Activated naive CD4-positive, alpha-beta T cell treated with anti-CD3 and anti-CD28 coated beads, Interleukin-2, amount 50 U/mL, for 72 hours (primary cell): ENCODE measurements around the gene IL17RD. TPM values are rescaled to one million over a fixed set of nuclear protein-coding genes. Genes with fewer than 3 reads are reported as not detected.

Source experiments
- ATAC-seq, 2 donors: fragments of 150-1000 bp; cut with Tn5 transposase; 2 replicates each; pipeline ENCODE4 v1.10.0; 2021; ENCODE audit warnings: mild to moderate bottlenecking in 2 of 2, moderate library complexity in 2 of 2
- DNase-seq, 2 donors: peaks; one replicate each; pipeline ENCODE4 v3.0.0; 2021 to 2022; ENCODE audit warnings: low spot score in 2 of 2
- H3K27ac Mint-ChIP-seq, 2 donors: one replicate each; pipeline ENCODE4 v1.8.0; 2022; ENCODE audit warnings: mild to moderate bottlenecking in 2 of 2, mixed read lengths in 2 of 2
- H3K36me3 Mint-ChIP-seq, 2 donors: one replicate each; pipeline ENCODE4 v1.8.0; 2022; ENCODE audit warnings: mixed read lengths in 2 of 2
- H3K9me3 Mint-ChIP-seq, 2 donors: one replicate each; pipeline ENCODE4 v1.8.0; 2022; ENCODE audit warnings: mixed read lengths in 2 of 2
- total RNA-seq, 2 donors: library from RNA; stranded (reverse); gene quantifications; one replicate each; pipeline ENCODE4 v1.2.3, GENCODE V29; 2022

The IL17RD gene
- total RNA-seq, 2 donors from 2014 or later: 0.04 TPM; not detected in 1

DNA sequence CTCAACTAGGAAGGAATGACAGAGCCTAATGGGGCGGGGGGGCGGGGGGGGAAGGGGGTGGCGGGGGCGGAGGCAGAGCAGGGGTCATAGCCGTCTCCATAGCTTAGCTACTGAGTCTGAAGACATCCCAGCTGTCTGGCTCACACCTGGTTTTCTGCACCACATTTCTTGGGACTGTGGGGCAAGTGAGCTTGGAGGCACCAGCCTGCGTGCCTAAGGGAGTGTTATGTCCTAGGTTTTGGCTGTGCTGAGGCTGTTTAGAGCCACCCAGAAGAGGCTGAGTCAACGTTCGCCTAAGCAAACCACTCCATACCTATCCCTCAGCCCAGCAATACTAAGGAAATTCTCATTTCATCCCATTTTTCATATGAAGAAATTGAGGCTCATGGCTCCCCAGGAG lies 1.4 kb downstream of the IL17RD start:
- DNase-seq (no peak), ATAC-seq (no peak)
- no peak overlapping the region for H3K27ac Mint-ChIP-seq
- no peaks in the 10 kb centered on the region for H3K36me3 Mint-ChIP-seq
- no peaks in the 10 kb centered on the region for H3K9me3 Mint-ChIP-seq

GRCh38 chr3:57161915-57162314 lies 3.2 kb downstream of the IL17RD start:
- ATAC-seq: no peak
- no peak overlapping the region for H3K27ac Mint-ChIP-seq
- DNase-seq: no peak
- H3K9me3 Mint-ChIP-seq: no peaks in the 10 kb centered on the region
- H3K36me3 Mint-ChIP-seq: no peaks in the 10 kb centered on the region

DNA sequence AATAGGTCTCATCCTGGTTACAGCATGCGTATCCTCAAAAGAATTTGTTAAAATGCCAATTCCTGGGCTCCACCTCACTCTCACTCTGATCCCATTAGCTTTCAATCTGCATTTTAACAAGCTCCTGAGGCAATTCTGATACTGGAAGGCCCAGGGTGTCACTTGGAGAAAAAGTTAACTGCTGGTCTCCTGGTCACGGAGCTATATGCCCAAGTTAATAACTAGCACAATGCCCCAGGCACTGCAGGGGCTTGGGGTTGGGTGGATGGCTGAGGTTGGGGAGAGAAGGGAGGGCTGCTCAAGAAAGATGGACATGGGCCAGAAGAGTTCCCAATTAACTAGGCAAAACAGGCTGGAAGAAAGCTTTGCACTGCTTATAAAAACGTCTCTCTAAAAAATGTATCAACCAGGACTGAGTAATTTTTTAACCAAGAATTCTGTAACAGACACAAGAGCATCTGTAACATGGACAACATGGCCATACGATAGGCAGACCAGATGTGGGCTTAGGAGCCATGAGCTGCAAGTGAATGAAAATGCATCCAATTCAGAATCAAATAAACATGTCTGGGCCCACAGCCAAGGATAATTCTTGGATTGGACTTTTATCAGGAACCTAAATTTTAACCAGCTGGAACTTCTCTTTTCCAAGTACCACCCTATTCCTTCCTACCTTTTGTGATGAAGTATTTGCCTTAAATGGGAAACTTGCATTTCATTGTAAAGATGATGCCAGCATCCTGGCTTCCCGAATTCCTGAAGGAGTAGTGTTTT lies 4.2 kb downstream of the IL17RD start:
- H3K9me3 Mint-ChIP-seq: no peaks in the 10 kb centered on the region
- H3K36me3 Mint-ChIP-seq: no peaks in the 10 kb centered on the region

GRCh38 chr3:57160076-57160764 lies 4.9 kb downstream of the IL17RD start:
- Mint-ChIP-seq H3K36me3 (no peaks in the 10 kb centered on the region), H3K9me3 (no peaks in the 10 kb centered on the region), H3K27ac (no peak overlapping the region)
- ATAC-seq (no peak), DNase-seq (no peak)

More for the DNA sequence above, 4.2 kb downstream of the IL17RD start:
- DNase-seq: no peak
- ATAC-seq: no peak
- no peak overlapping the region for H3K27ac Mint-ChIP-seq

GRCh38 chr3:57158813-57159738 lies 6.1 kb downstream of the IL17RD start:
- H3K27ac Mint-ChIP-seq: no peak overlapping the region
- ATAC-seq (no peak), DNase-seq (no peak)
- H3K36me3 Mint-ChIP-seq: no peaks in the 10 kb centered on the region
- H3K9me3 Mint-ChIP-seq: no peaks in the 10 kb centered on the region

- ATAC-seq (no peak), DNase-seq (no peak)
Observed at GRCh38 chr3:57158325-57158724, 6.8 kb downstream of the IL17RD start.

DNA sequence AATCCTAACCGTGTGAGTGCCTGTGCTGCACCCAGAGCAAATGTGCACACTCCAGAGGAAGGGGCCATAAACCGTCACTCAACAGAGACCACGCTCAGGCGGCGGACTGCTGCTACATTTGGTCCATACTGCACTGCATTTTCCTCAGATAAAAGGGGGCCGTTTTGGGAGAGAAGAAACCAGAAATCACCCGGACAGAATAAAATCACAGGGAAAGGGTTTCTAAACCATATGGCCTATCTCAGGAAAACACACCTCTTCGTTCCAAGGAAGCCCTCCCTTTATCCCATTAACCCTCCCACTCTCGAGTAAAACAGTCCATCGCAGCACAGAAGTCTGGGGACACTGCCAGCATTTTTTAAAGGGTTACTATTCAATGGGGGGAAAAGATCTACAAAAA lies 7.6 kb downstream of the IL17RD start:
- Mint-ChIP-seq H3K27ac (no peak overlapping the region), H3K9me3 (no peaks in the 10 kb centered on the region), H3K36me3 (no peaks in the 10 kb centered on the region)
- no peak for DNase-seq
- no peak for ATAC-seq

More at GRCh38 chr3:57158325-57158724, 6.8 kb downstream of the IL17RD start:
- Mint-ChIP-seq H3K36me3 (no peaks in the 10 kb centered on the region), H3K27ac (no peak overlapping the region), H3K9me3 (no peaks in the 10 kb centered on the region)

DNA sequence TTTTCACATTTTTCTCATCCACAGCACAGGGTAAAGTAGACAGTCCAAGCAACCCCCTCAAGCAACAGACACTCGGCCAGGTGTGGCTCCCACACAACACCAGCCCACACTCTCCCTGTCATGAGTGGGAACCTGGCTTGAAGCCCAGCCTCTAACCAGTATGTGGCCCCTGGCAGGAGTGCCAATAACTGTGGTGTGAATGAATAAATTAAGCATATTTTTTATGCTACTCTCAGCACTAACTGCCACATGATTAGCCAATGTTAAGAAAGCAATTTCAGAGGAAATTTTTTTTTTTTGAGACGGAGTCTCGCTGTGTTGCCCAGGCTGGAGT lies 9.9 kb downstream of the IL17RD start:
- Mint-ChIP-seq H3K27ac (no peak overlapping the region), H3K36me3 (no peaks in the 10 kb centered on the region), H3K9me3 (no peaks in the 10 kb centered on the region)
- no peak for ATAC-seq
- no peak for DNase-seq

DNA sequence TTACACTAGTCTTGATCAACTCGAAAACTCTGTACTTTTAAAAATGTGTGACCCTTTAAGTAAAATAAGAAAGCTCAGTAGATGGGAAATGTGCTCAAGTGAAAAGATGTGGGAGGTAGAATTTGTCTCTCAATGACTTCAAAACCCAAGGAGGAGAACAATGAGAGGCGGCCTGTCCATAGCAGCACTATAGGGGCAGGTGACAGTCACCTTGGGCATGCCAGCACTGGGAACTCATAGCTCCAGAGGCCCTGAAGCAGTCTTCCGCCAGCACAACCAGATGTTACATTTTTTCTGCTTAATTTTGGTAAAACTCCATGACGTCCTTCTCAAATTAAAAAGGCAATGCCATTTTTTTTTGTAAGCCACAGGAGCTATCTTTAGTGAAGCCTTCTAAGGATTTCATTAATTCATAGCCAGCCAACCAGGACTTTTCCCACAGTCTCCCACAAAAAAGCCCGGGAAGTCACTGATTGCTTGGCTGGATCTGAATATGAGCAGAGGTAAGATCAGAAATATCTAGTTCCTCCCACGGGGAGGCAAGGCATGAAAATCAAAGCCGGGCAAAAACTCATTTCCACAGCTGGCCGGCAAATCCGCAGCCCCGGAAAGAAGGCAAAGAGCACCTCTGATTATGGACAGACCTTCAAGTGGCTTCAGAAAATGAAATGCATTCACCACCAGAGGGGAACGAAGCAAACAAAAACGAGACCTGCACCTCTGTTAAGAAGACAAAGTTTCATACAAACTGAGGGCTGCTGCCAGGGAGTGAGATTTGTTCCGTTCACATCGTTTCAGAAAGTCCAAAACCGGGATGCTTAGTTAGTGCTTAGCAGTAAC lies 10.5 kb downstream of the IL17RD start:
- Mint-ChIP-seq H3K27ac (no peak overlapping the region), H3K36me3 (no peaks in the 10 kb centered on the region), H3K9me3 (no peaks in the 10 kb centered on the region)
- ATAC-seq (no peak), DNase-seq (no peak)

GRCh38 chr3:57152151-57153143 lies 12.7 kb downstream of the IL17RD start:
- DNase-seq (no peak), ATAC-seq (no peak)
- Mint-ChIP-seq H3K36me3 (no peaks in the 10 kb centered on the region), H3K27ac (no peak overlapping the region), H3K9me3 (no peaks in the 10 kb centered on the region)

GRCh38 chr3:57151749-57152148 lies 13.4 kb downstream of the IL17RD start:
- Mint-ChIP-seq H3K36me3 (no peaks in the 10 kb centered on the region), H3K9me3 (no peaks in the 10 kb centered on the region), H3K27ac (no peak overlapping the region)
- no peak for ATAC-seq
- no peak for DNase-seq

GRCh38 chr3:57151021-57151449 lies 14.1 kb downstream of the IL17RD start:
- no peak for DNase-seq
- Mint-ChIP-seq H3K27ac (no peak overlapping the region), H3K36me3 (no peaks in the 10 kb centered on the region), H3K9me3 (no peaks in the 10 kb centered on the region)
- no peak for ATAC-seq

DNA sequence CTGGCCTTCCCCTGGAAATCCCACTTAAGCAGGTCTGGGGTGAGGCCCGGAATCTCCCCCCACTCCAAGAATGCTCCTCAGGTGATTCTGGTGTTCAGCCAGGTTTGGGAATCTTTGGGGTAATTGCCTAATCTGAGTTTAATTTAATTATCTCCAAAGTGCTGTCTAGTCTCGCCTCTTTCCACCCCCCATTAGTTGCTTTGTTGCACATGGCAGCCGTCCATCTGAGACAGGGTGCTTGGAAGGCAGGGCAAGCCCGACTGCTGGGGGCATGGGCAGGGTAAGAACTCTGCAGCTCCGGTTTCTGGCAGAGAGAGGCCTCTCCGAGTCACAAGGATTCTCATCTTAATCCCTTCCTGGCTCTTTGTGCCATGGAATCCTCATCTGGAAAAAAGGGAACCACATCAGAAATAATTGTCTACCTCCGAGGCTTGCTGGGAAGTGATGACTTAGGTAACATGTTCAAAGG lies 15.0 kb downstream of the IL17RD start:
- Mint-ChIP-seq H3K9me3 (no peaks in the 10 kb centered on the region), H3K36me3 (no peaks in the 10 kb centered on the region), H3K27ac (no peak overlapping the region)
- ATAC-seq (no peak), DNase-seq (no peak)

DNA sequence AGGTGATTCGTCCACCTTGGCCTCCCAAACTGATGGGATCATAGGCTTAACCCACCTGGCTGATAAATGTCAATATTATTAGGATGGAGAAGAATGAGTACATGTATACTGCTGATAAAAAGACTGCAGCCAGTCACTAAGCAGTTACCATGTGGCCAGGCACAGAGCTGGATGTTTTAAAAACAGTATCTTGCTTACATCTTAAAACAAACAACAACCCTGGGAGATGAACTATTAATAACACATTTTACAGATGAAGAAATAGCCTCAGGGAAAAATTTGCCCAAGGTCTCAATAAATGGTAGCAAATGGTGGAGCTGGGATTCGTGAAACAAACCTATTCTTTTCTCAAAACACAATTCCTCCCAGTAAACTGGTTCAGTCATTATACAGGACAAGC lies 18.1 kb downstream of the IL17RD start:
- no peaks in the 10 kb centered on the region for H3K9me3 Mint-ChIP-seq
- no peaks in the 10 kb centered on the region for H3K36me3 Mint-ChIP-seq
- DNase-seq: no peak
- H3K27ac Mint-ChIP-seq: no peak overlapping the region
- no peak for ATAC-seq

GRCh38 chr3:57145852-57146251 lies 19.3 kb downstream of the IL17RD start:
- Mint-ChIP-seq H3K27ac (no peak overlapping the region), H3K36me3 (no peaks in the 10 kb centered on the region)
- no peak for DNase-seq

More at GRCh38 chr3:57145852-57146251, 19.3 kb downstream of the IL17RD start:
- no peak for ATAC-seq
- no peaks in the 10 kb centered on the region for H3K9me3 Mint-ChIP-seq
